GM23248 (cell line): ENCODE data around the gene ENAH. TPM values are rescaled to one million over a fixed set of nuclear protein-coding genes. Genes with fewer than 3 reads are reported as not detected.

Experiments used
- DNase-seq: peaks from one replicate; pipeline ENCODE4 v3.0.0-alpha.2; 2015
- H2AFZ ChIP-seq: fragments of 200-600 bp; sonication (generic); 2 replicates; pipeline ENCODE4 v1.6.1; 2016; ENCODE audit warnings: antibody characterized with exemption
- H3F3A ChIP-seq: fragments of 200-600 bp; sonication (generic); 2 replicates; pipeline ENCODE4 v1.6.1; 2016; ENCODE audit warnings: mild to moderate bottlenecking, antibody characterized with exemption, mixed run types; ENCODE audit not compliant: insufficient read depth
- H3K27ac ChIP-seq: fragments of 200-600 bp; sonication (generic); 2 replicates; pipeline ENCODE4 v1.5.1; 2016; ENCODE audit warnings: mild to moderate bottlenecking
- H3K27me3 ChIP-seq: fragments of 200-600 bp; sonication (generic); replicated peaks from 2 replicates; pipeline ENCODE4 v1.6.1; 2016; ENCODE audit warnings: mild to moderate bottlenecking; ENCODE audit not compliant: insufficient read depth
- H3K36me3 ChIP-seq: fragments of 200-600 bp; sonication (generic); 2 replicates; pipeline ENCODE4 v1.6.1; 2016; ENCODE audit warnings: low read depth, mild to moderate bottlenecking
- H3K4me1 ChIP-seq: fragments of 200-600 bp; sonication (generic); 2 replicates; pipeline ENCODE4 v1.6.1; 2016; ENCODE audit warnings: mild to moderate bottlenecking; ENCODE audit not compliant: insufficient read depth
- H3K4me2 ChIP-seq: fragments of 200-600 bp; sonication (generic); one replicate; pipeline ENCODE4 v1.6.1; 2016; ENCODE audit warnings: mild to moderate bottlenecking; ENCODE audit not compliant: unreplicated experiment
- H3K4me3 ChIP-seq: fragments of 200-600 bp; sonication (generic); 2 replicates; pipeline ENCODE4 v1.5.1; 2016; ENCODE audit warnings: mild to moderate bottlenecking
- H3K79me2 ChIP-seq: fragments of 200-600 bp; sonication (generic); 2 replicates; pipeline ENCODE4 v1.6.1; 2016; ENCODE audit warnings: mild to moderate bottlenecking; ENCODE audit not compliant: insufficient read depth
- H3K9ac ChIP-seq: fragments of 200-600 bp; sonication (generic); 2 replicates; pipeline ENCODE4 v1.6.1; 2016; ENCODE audit warnings: mild to moderate bottlenecking
- H3K9me2 ChIP-seq: fragments of 200-600 bp; sonication (generic); 2 replicates; pipeline ENCODE4 v1.6.1; 2016; ENCODE audit warnings: mixed run types, mild to moderate bottlenecking, moderate library complexity; ENCODE audit not compliant: insufficient read depth
- H3K9me3 ChIP-seq: fragments of 200-600 bp; sonication (generic); one replicate; pipeline ENCODE4 v1.6.1; 2017; ENCODE audit warnings: low read depth
- H4K20me1 ChIP-seq: fragments of 200-600 bp; sonication (generic); 2 replicates; pipeline ENCODE4 v1.6.0; 2016; ENCODE audit not compliant: insufficient read depth
- EZH2 ChIP-seq: fragments of 200-600 bp; sonication (generic); IDR thresholded peaks from 2 replicates; pipeline ENCODE4 v1.6.1; 2018; ENCODE audit warnings: antibody characterized with exemption, mild to moderate bottlenecking; ENCODE audit not compliant: insufficient read depth, poor library complexity, severe bottlenecking
- EZH2phosphoT487 ChIP-seq: fragments of 200-600 bp; sonication (generic); IDR thresholded peaks from 2 replicates; pipeline ENCODE4 v1.6.1; 2018; ENCODE audit warnings: antibody characterized with exemption, moderate library complexity, mild to moderate bottlenecking, low read depth; ENCODE audit not compliant: insufficient read depth
- WGBS, 2 experiments: methylation state at CpG; one replicate each; pipeline ENCODE4 v1.1.6; 2015 to 2017; ENCODE audit warnings: low lambda C conversion rate in 2 of 2, low coverage in 1 of 2; ENCODE audit errors: missing lambda C conversion rate in 2 of 2; 5-methylcytosine and 5-hydroxymethylcytosine counted together
- in situ Hi-C: fragments of 300-500 bp; cut with MboI; formaldehyde crosslinking; loops from 2 replicates; pipeline ENCODE4 v1.15.0; 2020
- polyA plus RNA-seq: library from polyadenylated mRNA; unstranded; fragments of >200 nt; fragmentation: Nextera tagmentation; extraction: Ambion mirVana; gene quantifications from 2 replicates; pipeline ENCODE4 v1.2.1, GENCODE V29; 2016
- total RNA-seq: library from RNA; depleted of rRNA; stranded (reverse); fragments of >200 nt; shearing (Covaris generic); gene quantifications from 2 replicates; pipeline ENCODE4 v1.2.3, GENCODE V29; 2014

The ENAH gene
- total and polyA plus RNA-seq, 2 experiments from 2014 or later, result 40.1 to 125 TPM

GRCh38 chr1:225654277-225654597, 1.3 kb upstream of the ENAH start:
- Histone ChIP-seq H3K4me1 (peaks cover 61% of the 10 kb centered on the region), H3K36me3 (no peaks in the 10 kb centered on the region), H3K4me2 (peak overlapping the region; percentile 87), H3K4me3 (peak overlapping the region; percentile 97), H3K27me3 (no peaks in the 10 kb centered on the region), H3K27ac (peak overlapping the region; percentile 94), H4K20me1 (no peaks in the 10 kb centered on the region), H3K9ac (peak overlapping the region; percentile 96), H3K79me2 (peaks cover 35% of the 10 kb centered on the region), H3K9me3 (no peaks in the 10 kb centered on the region), H3K9me2 (no peaks in the 10 kb centered on the region), H2AFZ (peak overlapping the region; percentile 60), H3F3A (peaks cover 71% of the 10 kb centered on the region)
- 36 to 47% methylated on average over 4 of the region's 4 CpGs for WGBS, 2 experiments
- in situ Hi-C loops, result no loop called here
- TF ChIP-seq EZH2phosphoT487, result no peak
- TF ChIP-seq EZH2, result no peak
- DNase-seq, result peak; percentile 22

- Histone ChIP-seq H3K4me3 (peak overlapping the region; percentile 97), H3F3A (peaks cover 70% of the 10 kb centered on the region), H3K79me2 (peaks cover 41% of the 10 kb centered on the region), H3K36me3 (no peaks in the 10 kb centered on the region), H4K20me1 (no peaks in the 10 kb centered on the region), H3K9ac (peak overlapping the region; percentile 96), H3K9me3 (no peaks in the 10 kb centered on the region), H3K27me3 (no peaks in the 10 kb centered on the region), H2AFZ (peak overlapping the region; percentile 60), H3K4me2 (peak overlapping the region; percentile 87), H3K4me1 (peaks cover 65% of the 10 kb centered on the region), H3K27ac (peak overlapping the region; percentile 94), H3K9me2 (no peaks in the 10 kb centered on the region)
- peak; percentile 89 for DNase-seq
- in situ Hi-C loops, result no loop called here
- 1 to 2% methylated on average over 39 to 52 of the region's 70 CpGs for WGBS, 2 experiments
- TF ChIP-seq EZH2, result no peak
- no peak for TF ChIP-seq EZH2phosphoT487
Observed at GRCh38 chr1:225653463-225654276, 747 bp upstream of the ENAH start.

- TF ChIP-seq EZH2 (no peak), EZH2phosphoT487 (no peak)
- H3K9ac ChIP-seq, result peak overlapping the region; percentile 96
- H3K36me3 ChIP-seq, result no peaks in the 10 kb centered on the region
- H3K27ac ChIP-seq, result peak overlapping the region; percentile 94
- WGBS, 2 experiments, result 1 to 2% methylated on average over 20 to 40 of the region's 45 CpGs
- no peaks in the 10 kb centered on the region for H4K20me1 ChIP-seq
- no peaks in the 10 kb centered on the region for H3K27me3 ChIP-seq
- H2AFZ ChIP-seq, result peak overlapping the region; percentile 12; the same call in 1 of the 2 replicates
- in situ Hi-C loops, result no loop called here
- no peaks in the 10 kb centered on the region for H3K9me3 ChIP-seq
- no peaks in the 10 kb centered on the region for H3K9me2 ChIP-seq
- DNase-seq, result peak; percentile 55
- H3F3A ChIP-seq, result peaks cover 55% of the 10 kb centered on the region
- peaks cover 57% of the 10 kb centered on the region for H3K79me2 ChIP-seq
- H3K4me2 ChIP-seq, result peak overlapping the region; percentile 89
- H3K4me3 ChIP-seq, result peak overlapping the region; percentile 97
- peaks cover 63% of the 10 kb centered on the region for H3K4me1 ChIP-seq
Observed at GRCh38 chr1:225651872-225652728, 823 bp downstream of the ENAH start.

GRCh38 chr1:225651376-225651871, 1.5 kb downstream of the ENAH start:
- peaks cover 56% of the 10 kb centered on the region for H3K4me1 ChIP-seq
- TF ChIP-seq EZH2, result no peak
- TF ChIP-seq EZH2phosphoT487, result no peak
- peak; percentile 70 for DNase-seq

More at GRCh38 chr1:225651376-225651871, 1.5 kb downstream of the ENAH start:
- Histone ChIP-seq H3K9me3 (no peaks in the 10 kb centered on the region), H2AFZ (0 out of 2 replicates have a peak overlapping the region, but pooled peaks have one; percentile 14), H4K20me1 (no peaks in the 10 kb centered on the region), H3F3A (peaks cover 48% of the 10 kb centered on the region), H3K9ac (peak overlapping the region; percentile 96), H3K27me3 (no peaks in the 10 kb centered on the region), H3K79me2 (peaks cover 63% of the 10 kb centered on the region), H3K4me2 (peak overlapping the region; percentile 89), H3K4me3 (peak overlapping the region; percentile 97), H3K9me2 (no peaks in the 10 kb centered on the region), H3K36me3 (no peaks in the 10 kb centered on the region), H3K27ac (peak overlapping the region; percentile 94)
- in situ Hi-C loops, result no loop called here
- 2 to 3% methylated on average over 8 of the region's 8 CpGs for WGBS, 2 experiments
